ENCODE data around the gene LIPC. TPM values are rescaled to one million over a fixed set of nuclear protein-coding genes. Genes with fewer than 3 reads are reported as not detected.
A peak's percentile ranks its signal among the peaks of the same experiment; 100 is the strongest.

Gene LIPC
- total RNA-seq, 3 donors from 2014 or later (not counting 1 experiment from before 2014, with no cell fraction given), result 5.3 to 7.1 (median 5.3) TPM

- no peak for TF ChIP-seq CTCF (IDR thresholded peaks at IDR 0.05)
- Mint-ChIP-seq H3K27me3 (ENCODE audit: low read depth in 2 of 2) (peaks cover under 1 to 10% of the 10 kb centered on the region in 2 donors), H3K9me3 (no peaks in the 10 kb centered on the region), H3K27ac (peak overlapping the region in 1 of 2 donors; percentile 15), H3K4me1 (peaks cover 65 to 72% of the 10 kb centered on the region in 2 donors), H3K4me3 (no peak overlapping the region), H3K36me3 (no peaks in the 10 kb centered on the region)
- no peaks in the 10 kb centered on the region for H3K9me3 ChIP-seq (ENCODE audit: control insufficient read depth, insufficient read depth, low read length)
- intact Hi-C loops (cut with micrococcal nuclease), result loop anchor here (5.0 to 10.0 kb wide), 2 partner anchors 63 to 75 kb away; no protein-coding TSS in a partner anchor
- 98% methylated on average over 7 of the region's 7 CpGs for WGBS (ENCODE audit: insufficient coverage)
- H3K4me1 ChIP-seq (ENCODE audit: control insufficient read depth, insufficient read depth, low read length), result peaks cover 51% of the 10 kb centered on the region
- no peak for ATAC-seq
- no peak overlapping the region for H3K27ac ChIP-seq (ENCODE audit: low read length)
- H3K36me3 ChIP-seq (ENCODE audit: control insufficient read depth, insufficient read depth, low read length), result no peaks in the 10 kb centered on the region
- DNase-seq, result no peak
- H3K4me3 ChIP-seq (ENCODE audit: low read length), result no peak overlapping the region
- no peaks in the 10 kb centered on the region for H3K27me3 ChIP-seq (ENCODE audit: control insufficient read depth, insufficient read depth, low read length)
These were observed 117.9 kb downstream of the LIPC start for GRCh38 chr15:58549785-58550074.

GRCh38 chr15:58551084-58551763 is 119.4 kb downstream of the LIPC start:
- H3K9me3 Mint-ChIP-seq, result no peaks in the 10 kb centered on the region
- H3K4me1 Mint-ChIP-seq, result peaks cover 55 to 67% of the 10 kb centered on the region in 2 donors
- intact Hi-C loops (cut with micrococcal nuclease), result loop anchor here (5.0 to 10.0 kb wide), 2 partner anchors 61 to 76 kb away; no protein-coding TSS in a partner anchor
- H3K9me3 ChIP-seq (ENCODE audit: control insufficient read depth, insufficient read depth, low read length), result no peaks in the 10 kb centered on the region
- 24% methylated on average over 10 of the region's 10 CpGs for WGBS (ENCODE audit: insufficient coverage)
- no peak overlapping the region for H3K27ac ChIP-seq (ENCODE audit: low read length)
- peak; percentile 64 to 68 (median 67) for ATAC-seq
- H3K36me3 Mint-ChIP-seq, result no peaks in the 10 kb centered on the region
- H3K27me3 Mint-ChIP-seq (ENCODE audit: low read depth in 2 of 2), result peaks cover 10 to 15% of the 10 kb centered on the region in 2 donors
- H3K36me3 ChIP-seq (ENCODE audit: control insufficient read depth, insufficient read depth, low read length), result no peaks in the 10 kb centered on the region
- H3K4me3 Mint-ChIP-seq, result peak overlapping the region; percentile 81
- H3K27ac Mint-ChIP-seq, result peak overlapping the region; percentile 41 to 54
- DNase-seq, result no peak
- TF ChIP-seq CTCF (IDR thresholded peaks at IDR 0.05), result no peak
- no peaks in the 10 kb centered on the region for H3K27me3 ChIP-seq (ENCODE audit: control insufficient read depth, insufficient read depth, low read length)
- peaks cover 36% of the 10 kb centered on the region for H3K4me1 ChIP-seq (ENCODE audit: control insufficient read depth, insufficient read depth, low read length)
- H3K4me3 ChIP-seq (ENCODE audit: low read length), result no peak overlapping the region

- H3K4me1 Mint-ChIP-seq, result peaks cover 48 to 64% of the 10 kb centered on the region in 2 donors
- DNase-seq, result no peak
- intact Hi-C loops (cut with micrococcal nuclease), result loop anchor here (5.0 to 10.0 kb wide), 2 partner anchors 60 to 77 kb away; no protein-coding TSS in a partner anchor
- Histone ChIP-seq H3K27ac (ENCODE audit: low read length) (no peak overlapping the region), H3K27me3 (ENCODE audit: control insufficient read depth, insufficient read depth, low read length) (no peaks in the 10 kb centered on the region), H3K36me3 (ENCODE audit: control insufficient read depth, insufficient read depth, low read length) (no peaks in the 10 kb centered on the region), H3K4me3 (ENCODE audit: low read length) (no peak overlapping the region), H3K4me1 (ENCODE audit: control insufficient read depth, insufficient read depth, low read length) (peaks cover 36% of the 10 kb centered on the region), H3K9me3 (ENCODE audit: control insufficient read depth, insufficient read depth, low read length) (no peaks in the 10 kb centered on the region)
- 73% methylated on average over 17 of the region's 23 CpGs for WGBS (ENCODE audit: insufficient coverage)
- TF ChIP-seq CTCF (IDR thresholded peaks at IDR 0.05), result no peak
- H3K36me3 Mint-ChIP-seq, result no peaks in the 10 kb centered on the region
- peak overlapping the region; percentile 41 to 54 for H3K27ac Mint-ChIP-seq
- peak overlapping the region; percentile 81 for H3K4me3 Mint-ChIP-seq
- no peak for ATAC-seq
- no peaks in the 10 kb centered on the region for H3K9me3 Mint-ChIP-seq
- H3K27me3 Mint-ChIP-seq (ENCODE audit: low read depth in 2 of 2), result peaks cover 10 to 15% of the 10 kb centered on the region in 2 donors
These were observed 120.1 kb downstream of the LIPC start for GRCh38 chr15:58551764-58552504.
